NCI-H2081 (cell line): ENCODE data around the gene GABPB2.

Experiments
- DNase-seq, 2 experiments: peaks; one replicate each; lab custom pipeline; 2025; lab: John Stamatoyannopoulos, UW

GABPB2 gene

GRCh38 chr1:151165281-151165737 lies 94.7 kb downstream of the GABPB2 start:
- peak; percentile 33 to 55 for DNase-seq

DNA sequence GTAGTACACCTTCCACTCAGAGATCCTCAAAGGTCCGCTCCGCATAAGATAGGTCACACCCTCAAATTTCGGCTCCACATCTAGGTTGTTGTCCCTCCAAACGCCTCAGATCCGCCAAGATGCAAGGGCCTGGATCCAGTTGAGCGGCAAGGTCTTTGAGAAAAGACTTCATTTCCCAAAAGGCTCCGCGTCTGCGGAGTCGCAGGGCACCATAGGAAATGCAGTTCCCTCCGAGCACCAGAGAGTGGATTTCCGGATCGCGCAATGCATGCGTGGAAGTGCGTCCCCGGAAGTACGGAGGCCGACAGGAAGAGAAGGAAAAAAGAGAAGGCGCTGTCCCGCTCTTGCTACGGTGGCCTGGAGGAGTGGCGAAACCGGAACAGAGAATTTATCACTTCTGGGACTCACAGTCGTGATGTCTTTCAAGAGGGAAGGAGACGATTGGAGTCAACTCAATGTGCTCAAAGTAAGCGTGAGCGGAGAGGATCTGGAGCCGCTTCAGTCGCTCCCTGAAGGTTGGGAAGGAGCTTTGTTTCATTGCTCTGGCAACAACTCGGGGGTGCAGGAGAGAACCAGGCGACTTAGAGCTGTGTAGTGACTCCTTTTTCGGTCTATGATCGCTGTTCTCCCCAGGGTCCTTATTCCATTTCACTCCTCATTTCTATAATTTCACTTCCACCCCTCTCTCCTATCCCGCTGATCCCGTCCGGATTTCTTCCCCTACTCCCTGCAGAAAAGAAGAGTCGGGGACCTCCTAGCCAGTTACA lies 95.4 kb downstream of the GABPB2 start, which contains the start of the genes LYSMD1 and SCNM1:
TSS of gene LYSMD1 (minus strand) at position 165 of the 767 bp plus-strand sequence. CDS start 644 bp downstream, outside the sequence.
TSS of gene SCNM1 (plus strand) at position 407 of the 767 bp plus-strand sequence. CDS start at position 416, 9 bp downstream.
- DNase-seq = peak; percentile 99 to 100

- DNase-seq = no peak
These were observed 96.0 kb downstream of the GABPB2 start for GRCh38 chr1:151166505-151166956.

DNA sequence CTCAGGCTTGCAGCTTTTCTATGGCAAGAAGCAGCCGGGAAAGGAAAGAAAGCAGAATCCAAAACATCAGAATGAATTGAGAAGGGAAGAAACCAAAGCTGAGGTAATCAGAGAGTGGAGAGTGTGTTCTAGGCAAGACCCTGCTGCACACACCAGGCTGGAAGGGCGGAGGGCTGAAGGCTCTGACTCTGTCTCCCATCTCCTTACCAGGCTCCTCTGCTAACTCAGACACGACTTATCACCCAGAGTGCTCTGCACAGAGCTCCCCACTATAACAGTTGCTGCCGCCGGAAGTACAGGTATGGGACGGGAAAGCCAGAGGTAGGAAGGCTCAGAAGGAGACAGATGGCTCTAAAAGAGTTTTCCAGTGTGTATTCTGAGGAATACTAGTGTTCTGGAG lies 96.6 kb downstream of the GABPB2 start:
- no peak for DNase-seq

DNA sequence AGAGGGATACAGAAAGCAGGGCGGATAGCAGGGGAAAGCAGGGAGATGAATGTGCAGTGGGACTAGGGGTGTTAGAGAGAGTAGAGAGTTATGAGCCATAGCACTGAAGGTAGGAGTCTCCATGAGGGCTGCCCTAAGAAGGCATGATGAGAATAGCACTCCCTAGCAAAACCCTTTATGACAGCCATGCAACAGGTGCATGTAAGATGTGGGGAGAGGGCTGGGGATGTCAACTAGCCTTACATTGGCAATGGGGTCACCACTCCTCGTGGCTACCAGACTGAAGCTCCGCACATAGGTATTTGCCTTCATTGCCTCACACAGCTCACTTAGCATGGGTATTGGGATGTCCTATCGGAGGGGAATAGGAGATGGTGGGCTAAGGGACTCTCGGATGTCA lies 100.6 kb downstream of the GABPB2 start:
- no peak for DNase-seq
